ENCODE data around the gene HNRNPH2.

DNA sequence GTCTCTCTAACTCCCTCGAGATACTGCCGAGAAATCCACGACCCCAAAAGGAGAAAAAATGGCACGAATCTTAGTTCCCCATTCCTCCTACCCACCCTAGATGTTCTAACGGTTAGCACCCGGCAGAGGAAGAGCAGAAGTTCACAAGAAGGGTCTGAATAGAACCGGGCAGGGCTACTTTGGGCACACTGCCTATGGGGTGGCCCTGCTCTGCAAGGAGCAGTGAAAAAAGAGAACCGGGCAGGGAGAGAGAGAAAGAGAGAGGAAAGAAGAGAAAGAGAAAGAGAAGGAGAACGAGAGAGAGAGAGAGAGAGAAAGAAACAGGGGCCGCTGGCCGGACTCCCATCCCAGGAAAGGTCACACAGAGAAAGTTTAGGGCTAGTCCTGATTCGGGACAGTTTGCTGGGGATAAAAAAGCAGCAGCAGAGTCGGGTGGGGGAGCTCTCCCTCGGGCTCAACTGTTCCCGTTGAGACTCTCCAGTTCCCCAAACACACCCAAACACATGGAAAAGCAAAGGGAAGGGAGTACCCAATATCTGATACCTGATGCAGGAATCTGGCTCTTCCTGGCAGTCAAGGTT is 765 bp upstream of the HNRNPH2 start:
- TF ChIP-seq, protein P1, sequence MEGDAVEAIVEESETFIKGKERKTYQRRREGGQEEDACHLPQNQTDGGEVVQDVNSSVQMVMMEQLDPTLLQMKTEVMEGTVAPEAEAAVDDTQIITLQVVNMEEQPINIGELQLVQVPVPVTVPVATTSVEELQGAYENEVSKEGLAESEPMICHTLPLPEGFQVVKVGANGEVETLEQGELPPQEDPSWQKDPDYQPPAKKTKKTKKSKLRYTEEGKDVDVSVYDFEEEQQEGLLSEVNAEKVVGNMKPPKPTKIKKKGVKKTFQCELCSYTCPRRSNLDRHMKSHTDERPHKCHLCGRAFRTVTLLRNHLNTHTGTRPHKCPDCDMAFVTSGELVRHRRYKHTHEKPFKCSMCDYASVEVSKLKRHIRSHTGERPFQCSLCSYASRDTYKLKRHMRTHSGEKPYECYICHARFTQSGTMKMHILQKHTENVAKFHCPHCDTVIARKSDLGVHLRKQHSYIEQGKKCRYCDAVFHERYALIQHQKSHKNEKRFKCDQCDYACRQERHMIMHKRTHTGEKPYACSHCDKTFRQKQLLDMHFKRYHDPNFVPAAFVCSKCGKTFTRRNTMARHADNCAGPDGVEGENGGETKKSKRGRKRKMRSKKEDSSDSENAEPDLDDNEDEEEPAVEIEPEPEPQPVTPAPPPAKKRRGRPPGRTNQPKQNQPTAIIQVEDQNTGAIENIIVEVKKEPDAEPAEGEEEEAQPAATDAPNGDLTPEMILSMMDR (IDR thresholded peaks at IDR 0.05) = no peak
- TF ChIP-seq POLR2A (IDR thresholded peaks at IDR 0.05) = no peak

All from adrenal gland (tissue), 5 donors.